Measurements from ENCODE around the gene FGF18.

Gene FGF18

DNA sequence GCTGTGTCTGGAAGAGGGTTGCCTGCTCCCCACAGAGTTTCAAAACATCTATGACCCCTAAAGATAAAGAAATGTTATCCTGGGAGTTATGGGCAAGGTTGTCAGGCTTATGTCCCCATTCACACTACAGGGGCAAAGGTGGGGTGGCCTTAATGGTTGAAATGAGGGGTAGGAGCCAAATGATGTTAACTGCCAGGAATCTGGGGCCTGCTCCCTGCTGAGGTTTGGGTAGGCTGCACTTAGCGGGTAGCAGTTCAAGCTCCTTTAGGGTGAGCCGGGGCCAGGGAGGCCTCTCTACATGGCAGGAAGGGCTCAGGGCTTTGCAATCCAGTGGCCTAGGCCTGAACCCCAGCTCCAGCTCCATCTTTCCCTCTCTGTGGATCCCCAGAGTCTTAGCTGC is 3.0 kb downstream of the FGF18 start:
- ATAC-seq (replicated peaks): no peak
- no peak for DNase-seq
- H3K4me3 Mint-ChIP-seq: no peak overlapping the region
- H3K27me3 Mint-ChIP-seq: peaks cover 19 to 40% of the 10 kb centered on the region in 2 donors
- H3K4me1 Mint-ChIP-seq: peaks cover 10 to 24% of the 10 kb centered on the region in 2 donors
- no peaks in the 10 kb centered on the region for H3K9me3 Mint-ChIP-seq
- no peaks in the 10 kb centered on the region for H3K36me3 Mint-ChIP-seq
- no peak overlapping the region for H3K27ac Mint-ChIP-seq

GRCh38 chr5:171422902-171423663 is 3.6 kb downstream of the FGF18 start:
- peaks cover 10 to 24% of the 10 kb centered on the region in 2 donors for H3K4me1 Mint-ChIP-seq
- DNase-seq (no peak), ATAC-seq (replicated peaks) (no peak)
- no peaks in the 10 kb centered on the region for H3K36me3 Mint-ChIP-seq
- no peak overlapping the region for H3K27ac Mint-ChIP-seq
- H3K9me3 Mint-ChIP-seq: no peaks in the 10 kb centered on the region
- peaks cover 19 to 40% of the 10 kb centered on the region in 2 donors for H3K27me3 Mint-ChIP-seq
- no peak overlapping the region for H3K4me3 Mint-ChIP-seq

DNA sequence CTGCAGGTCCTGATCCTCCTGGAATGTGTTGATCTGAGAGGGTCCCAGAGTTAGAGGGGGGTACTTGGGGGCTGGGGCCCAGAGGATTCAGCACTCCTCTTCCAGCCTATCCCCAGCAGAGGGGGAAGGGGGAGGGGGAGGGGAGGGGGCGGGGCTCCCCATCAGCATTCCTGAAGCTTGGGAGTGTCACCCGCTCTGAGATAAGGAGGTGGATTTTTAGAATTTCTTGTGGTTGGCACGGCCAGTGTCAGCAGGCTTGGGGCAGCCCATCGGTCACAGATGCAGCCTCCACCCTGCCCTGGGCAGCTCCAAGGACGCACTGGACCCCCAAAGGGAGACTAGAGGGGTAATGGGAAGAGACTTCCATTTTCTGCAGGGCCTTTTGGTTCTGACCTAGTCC is 5.3 kb downstream of the FGF18 start:
- Mint-ChIP-seq H3K4me1 (peaks cover 5 to 14% of the 10 kb centered on the region in 2 donors), H3K27me3 (peaks cover 23 to 38% of the 10 kb centered on the region in 2 donors), H3K27ac (no peak overlapping the region), H3K9me3 (no peaks in the 10 kb centered on the region), H3K36me3 (no peaks in the 10 kb centered on the region), H3K4me3 (no peak overlapping the region)
- DNase-seq: no peak
- no peak for ATAC-seq (replicated peaks)

GRCh38 chr5:171425596-171426244 is 6.3 kb downstream of the FGF18 start:
- no peak overlapping the region for H3K27ac Mint-ChIP-seq
- no peak for DNase-seq
- no peaks in the 10 kb centered on the region for H3K9me3 Mint-ChIP-seq
- H3K4me3 Mint-ChIP-seq: no peak overlapping the region
- peaks cover 3 to 6% of the 10 kb centered on the region in 2 donors for H3K4me1 Mint-ChIP-seq
- H3K36me3 Mint-ChIP-seq: no peaks in the 10 kb centered on the region
- H3K27me3 Mint-ChIP-seq: peaks cover 18 to 32% of the 10 kb centered on the region in 2 donors
- no peak for ATAC-seq (replicated peaks)

GRCh38 chr5:171426266-171426665 is 6.8 kb downstream of the FGF18 start:
- Mint-ChIP-seq H3K9me3 (no peaks in the 10 kb centered on the region), H3K27ac (no peak overlapping the region), H3K27me3 (peaks cover 12 to 27% of the 10 kb centered on the region in 2 donors), H3K36me3 (no peaks in the 10 kb centered on the region), H3K4me3 (no peak overlapping the region), H3K4me1 (peaks cover 0 to under 1% of the 10 kb centered on the region in 2 donors)
- DNase-seq (no peak), ATAC-seq (replicated peaks) (no peak)

GRCh38 chr5:171426680-171427079 is 7.2 kb downstream of the FGF18 start:
- H3K27me3 Mint-ChIP-seq: peaks cover 8 to 22% of the 10 kb centered on the region in 2 donors
- H3K36me3 Mint-ChIP-seq: no peaks in the 10 kb centered on the region
- ATAC-seq (replicated peaks): no peak
- no peaks in the 10 kb centered on the region for H3K9me3 Mint-ChIP-seq
- no peak for DNase-seq
- H3K4me1 Mint-ChIP-seq: no peaks in the 10 kb centered on the region
- H3K27ac Mint-ChIP-seq: no peak overlapping the region
- no peak overlapping the region for H3K4me3 Mint-ChIP-seq

DNA sequence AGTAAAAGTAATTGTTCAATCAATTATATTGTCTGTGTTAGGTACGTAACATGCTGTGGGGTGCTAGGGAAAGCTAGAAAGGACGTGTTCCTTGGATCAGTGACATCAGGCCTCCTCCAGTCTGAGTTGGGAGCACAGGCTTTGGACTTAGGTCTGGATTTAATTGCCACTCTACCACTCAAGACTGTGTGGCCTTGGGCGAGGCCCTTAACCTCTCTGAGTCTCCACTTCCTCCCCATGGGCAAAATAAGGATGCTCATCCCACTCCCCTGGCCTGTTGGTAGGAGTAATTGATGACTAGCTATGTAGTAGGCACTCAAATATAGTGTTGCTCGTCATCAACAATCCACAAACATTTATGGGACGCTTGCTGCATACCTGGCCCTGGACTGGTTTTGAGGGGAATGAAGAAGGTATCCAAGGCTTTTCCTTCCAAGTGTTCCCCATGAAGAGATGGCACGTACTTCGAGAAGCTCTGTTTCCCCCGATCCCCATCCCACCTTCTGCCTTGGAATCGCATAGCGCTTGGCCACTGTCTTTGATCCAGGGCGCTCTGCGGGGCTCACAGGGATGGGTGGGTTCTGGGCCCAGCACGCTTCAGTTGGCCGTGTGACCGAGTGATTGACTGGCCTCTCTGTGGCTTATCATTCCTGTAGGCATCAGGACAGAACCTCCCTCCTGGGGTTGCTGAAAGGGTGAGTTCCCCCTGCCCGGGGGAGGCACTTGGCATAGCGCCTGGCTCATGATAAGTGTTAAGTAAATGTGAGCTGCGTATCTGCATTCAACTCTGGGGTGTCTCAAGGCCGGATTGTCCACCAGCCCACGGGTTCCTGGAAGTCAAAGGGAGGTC is 8.1 kb downstream of the FGF18 start:
- H3K27ac Mint-ChIP-seq: no peak overlapping the region
- H3K9me3 Mint-ChIP-seq: no peaks in the 10 kb centered on the region
- no peak overlapping the region for H3K4me3 Mint-ChIP-seq
- peaks cover 4 to 15% of the 10 kb centered on the region in 2 donors for H3K27me3 Mint-ChIP-seq
- no peaks in the 10 kb centered on the region for H3K4me1 Mint-ChIP-seq
- H3K36me3 Mint-ChIP-seq: no peaks in the 10 kb centered on the region
- no peak for DNase-seq
- ATAC-seq (replicated peaks): no peak

GRCh38 chr5:171428168-171428696 is 8.8 kb downstream of the FGF18 start:
- Mint-ChIP-seq H3K9me3 (no peaks in the 10 kb centered on the region), H3K4me1 (no peaks in the 10 kb centered on the region), H3K27ac (no peak overlapping the region), H3K36me3 (no peaks in the 10 kb centered on the region), H3K27me3 (peaks cover 4 to 8% of the 10 kb centered on the region in 2 donors), H3K4me3 (no peak overlapping the region)
- no peak for ATAC-seq (replicated peaks)
- DNase-seq: no peak

GRCh38 chr5:171428809-171429542 is 9.5 kb downstream of the FGF18 start:
- Mint-ChIP-seq H3K4me1 (no peaks in the 10 kb centered on the region), H3K27me3 (peaks cover 4 to 5% of the 10 kb centered on the region in 2 donors), H3K27ac (no peak overlapping the region), H3K9me3 (no peaks in the 10 kb centered on the region), H3K4me3 (no peak overlapping the region), H3K36me3 (no peaks in the 10 kb centered on the region)
- ATAC-seq (replicated peaks): no peak
- DNase-seq: no peak

DNA sequence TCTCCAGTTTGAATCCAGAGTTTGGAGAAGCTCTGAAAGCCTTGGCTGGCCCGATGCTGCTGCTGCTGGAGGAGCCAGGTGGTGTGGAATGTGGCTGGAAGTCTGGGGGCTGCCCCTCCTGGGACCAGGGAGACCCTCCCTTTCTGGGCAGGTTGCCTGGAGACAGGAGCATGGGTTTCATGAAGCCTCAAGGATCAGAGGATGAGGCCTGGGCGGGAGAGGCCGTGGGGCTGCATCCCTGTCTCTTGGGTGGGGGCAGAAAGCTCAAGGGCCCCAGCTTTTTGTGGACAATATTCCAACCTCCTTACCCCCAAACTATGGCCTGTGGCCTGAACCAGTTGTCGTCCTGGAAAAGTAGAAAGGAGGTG is 10.1 kb downstream of the FGF18 start:
- Mint-ChIP-seq H3K4me3 (no peak overlapping the region), H3K27me3 (peaks cover 4 to 5% of the 10 kb centered on the region in 2 donors), H3K27ac (no peak overlapping the region), H3K36me3 (no peaks in the 10 kb centered on the region), H3K9me3 (no peaks in the 10 kb centered on the region), H3K4me1 (no peaks in the 10 kb centered on the region)
- DNase-seq (no peak), ATAC-seq (replicated peaks) (no peak)

DNA sequence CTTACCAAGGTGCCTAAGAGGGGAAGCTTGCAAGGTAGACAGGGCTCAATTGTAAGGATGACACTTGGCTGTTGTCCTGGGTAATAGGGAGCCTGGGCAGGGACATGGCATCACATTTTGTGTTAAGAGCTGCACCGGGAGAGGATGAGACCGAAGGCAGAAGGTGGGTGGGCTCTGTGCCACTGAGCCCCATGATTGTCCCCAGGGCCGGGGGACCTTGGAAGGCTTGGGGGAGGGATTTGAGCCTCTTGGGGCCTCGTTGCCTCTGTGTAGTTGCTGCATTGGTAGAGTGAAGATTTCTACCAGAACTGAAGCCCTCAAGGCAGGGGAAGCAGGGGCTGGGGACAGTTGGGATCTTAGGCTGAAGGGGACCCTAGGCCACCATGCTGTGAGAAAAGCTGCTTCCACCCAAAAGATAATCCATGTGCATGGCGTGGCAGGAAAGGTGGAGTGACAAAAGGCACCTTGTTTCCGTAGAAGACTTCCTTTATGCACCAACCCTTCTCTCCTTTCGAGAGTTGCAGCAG is 11.9 kb downstream of the FGF18 start:
- Mint-ChIP-seq H3K4me1 (no peaks in the 10 kb centered on the region), H3K36me3 (no peaks in the 10 kb centered on the region), H3K4me3 (no peak overlapping the region), H3K9me3 (no peaks in the 10 kb centered on the region), H3K27ac (no peak overlapping the region), H3K27me3 (peaks cover 4 to 5% of the 10 kb centered on the region in 2 donors)
- ATAC-seq (replicated peaks) (no peak), DNase-seq (no peak)

GRCh38 chr5:171432076-171432475 is 12.6 kb downstream of the FGF18 start:
- DNase-seq (no peak), ATAC-seq (replicated peaks) (no peak)
- no peaks in the 10 kb centered on the region for H3K36me3 Mint-ChIP-seq
- H3K4me1 Mint-ChIP-seq: no peaks in the 10 kb centered on the region
- no peaks in the 10 kb centered on the region for H3K9me3 Mint-ChIP-seq
- peaks cover 4 to 5% of the 10 kb centered on the region in 2 donors for H3K27me3 Mint-ChIP-seq
- H3K4me3 Mint-ChIP-seq: no peak overlapping the region
- H3K27ac Mint-ChIP-seq: no peak overlapping the region

DNA sequence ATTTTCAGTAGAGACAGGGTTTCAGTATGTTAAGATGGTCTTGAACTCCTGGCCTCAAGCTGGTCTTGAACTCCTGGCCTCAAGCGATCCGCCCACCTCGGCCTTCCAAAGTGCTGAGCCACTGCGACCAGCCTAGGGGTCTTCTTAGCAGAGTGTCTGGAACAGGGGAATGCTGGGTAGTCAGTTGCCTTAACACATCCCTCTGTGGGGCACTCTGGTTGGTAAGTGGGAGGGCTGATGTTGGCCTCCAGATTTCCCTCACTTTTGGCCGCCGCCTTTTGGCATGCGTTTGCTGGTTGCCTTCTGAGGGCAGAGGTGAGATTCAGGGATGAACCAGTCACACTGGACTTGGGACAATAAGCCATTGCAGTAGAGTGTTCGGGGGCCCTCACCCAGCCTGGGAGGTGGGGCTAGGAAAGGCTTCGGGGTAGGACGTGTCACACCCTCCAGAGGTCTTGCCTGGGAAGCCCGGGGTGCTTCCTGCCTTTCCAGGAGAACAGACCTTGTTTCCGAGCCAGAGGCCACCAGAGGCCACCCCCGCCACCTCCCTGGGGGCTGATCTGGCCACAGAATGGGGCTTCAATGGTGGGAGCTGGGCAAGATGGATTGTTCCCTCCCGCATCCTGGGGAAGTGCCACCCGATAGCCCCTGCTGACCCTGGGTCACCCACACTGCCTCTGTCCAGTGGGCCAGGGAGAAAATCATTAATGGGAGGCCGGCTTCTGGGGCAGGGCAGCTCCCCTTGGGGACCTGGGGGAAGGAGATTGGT is 13.3 kb downstream of the FGF18 start:
- DNase-seq (no peak), ATAC-seq (replicated peaks) (no peak)
- Mint-ChIP-seq H3K9me3 (no peaks in the 10 kb centered on the region), H3K4me1 (no peaks in the 10 kb centered on the region), H3K27ac (no peak overlapping the region), H3K4me3 (no peak overlapping the region), H3K27me3 (peaks cover 4 to 5% of the 10 kb centered on the region in 2 donors), H3K36me3 (no peaks in the 10 kb centered on the region)

Data from stimulated activated naive B cell treated with anti-CD40 and anti-IgM and Interleukin-4, amounts not matched to agents 10 μg/mL and 1 μg/mL and 100 μg/mL, for 72 hours (primary cell).